ENCODE results near the gene VAMP5. TPM values are rescaled to one million over a fixed set of nuclear protein-coding genes. Genes with fewer than 3 reads are reported as not detected.
A peak's percentile ranks its signal among the peaks of the same experiment; 100 is the strongest.
"Not testable (repeated sequence)": the region's sequence is repeated elsewhere in the genome, so short reads cannot be mapped to it uniquely, and the experiment has no call there.

Gene VAMP5
- total RNA-seq, 1 donor from 2014 or later = 296 TPM

DNA sequence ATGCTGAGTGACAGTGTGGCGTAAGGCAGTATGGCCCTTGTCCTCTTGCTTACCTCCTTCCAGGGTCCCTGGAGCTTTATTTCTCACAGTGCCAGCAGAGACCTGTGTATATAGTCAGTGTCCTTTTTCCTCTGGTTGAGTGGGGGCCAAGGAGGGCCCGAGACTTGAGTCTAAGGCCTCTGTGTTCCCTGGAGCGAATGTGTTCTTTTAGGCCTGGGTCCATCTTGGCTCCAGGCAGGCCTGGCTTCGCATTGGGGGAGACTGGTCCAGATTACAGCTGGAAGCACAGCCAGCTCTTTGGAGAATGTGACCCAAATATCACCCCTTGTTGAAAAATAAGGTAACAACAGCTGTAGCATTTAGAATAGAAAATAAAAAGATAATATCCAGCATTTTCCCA is 5.0 kb downstream of the VAMP5 start:
- H3K9me3 Mint-ChIP-seq (ENCODE audit: unreplicated experiment) = no peaks in the 10 kb centered on the region
- peaks cover 79% of the 10 kb centered on the region for H3K4me1 Mint-ChIP-seq (ENCODE audit: unreplicated experiment)
- peak overlapping the region; percentile 80 for H3K27ac Mint-ChIP-seq (ENCODE audit: unreplicated experiment)
- peaks cover 33% of the 10 kb centered on the region for H3K36me3 Mint-ChIP-seq (ENCODE audit: low read depth, unreplicated experiment)
- no peak for DNase-seq (ENCODE audit: low spot score)
- TF ChIP-seq, protein P1, sequence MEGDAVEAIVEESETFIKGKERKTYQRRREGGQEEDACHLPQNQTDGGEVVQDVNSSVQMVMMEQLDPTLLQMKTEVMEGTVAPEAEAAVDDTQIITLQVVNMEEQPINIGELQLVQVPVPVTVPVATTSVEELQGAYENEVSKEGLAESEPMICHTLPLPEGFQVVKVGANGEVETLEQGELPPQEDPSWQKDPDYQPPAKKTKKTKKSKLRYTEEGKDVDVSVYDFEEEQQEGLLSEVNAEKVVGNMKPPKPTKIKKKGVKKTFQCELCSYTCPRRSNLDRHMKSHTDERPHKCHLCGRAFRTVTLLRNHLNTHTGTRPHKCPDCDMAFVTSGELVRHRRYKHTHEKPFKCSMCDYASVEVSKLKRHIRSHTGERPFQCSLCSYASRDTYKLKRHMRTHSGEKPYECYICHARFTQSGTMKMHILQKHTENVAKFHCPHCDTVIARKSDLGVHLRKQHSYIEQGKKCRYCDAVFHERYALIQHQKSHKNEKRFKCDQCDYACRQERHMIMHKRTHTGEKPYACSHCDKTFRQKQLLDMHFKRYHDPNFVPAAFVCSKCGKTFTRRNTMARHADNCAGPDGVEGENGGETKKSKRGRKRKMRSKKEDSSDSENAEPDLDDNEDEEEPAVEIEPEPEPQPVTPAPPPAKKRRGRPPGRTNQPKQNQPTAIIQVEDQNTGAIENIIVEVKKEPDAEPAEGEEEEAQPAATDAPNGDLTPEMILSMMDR (IDR thresholded peaks at IDR 0.05; ENCODE audit: unreplicated experiment) = no peak
- peaks cover 13% of the 10 kb centered on the region for H3K27me3 Mint-ChIP-seq (ENCODE audit: unreplicated experiment)
- no peak overlapping the region for H3K4me3 Mint-ChIP-seq (ENCODE audit: unreplicated experiment)

DNA sequence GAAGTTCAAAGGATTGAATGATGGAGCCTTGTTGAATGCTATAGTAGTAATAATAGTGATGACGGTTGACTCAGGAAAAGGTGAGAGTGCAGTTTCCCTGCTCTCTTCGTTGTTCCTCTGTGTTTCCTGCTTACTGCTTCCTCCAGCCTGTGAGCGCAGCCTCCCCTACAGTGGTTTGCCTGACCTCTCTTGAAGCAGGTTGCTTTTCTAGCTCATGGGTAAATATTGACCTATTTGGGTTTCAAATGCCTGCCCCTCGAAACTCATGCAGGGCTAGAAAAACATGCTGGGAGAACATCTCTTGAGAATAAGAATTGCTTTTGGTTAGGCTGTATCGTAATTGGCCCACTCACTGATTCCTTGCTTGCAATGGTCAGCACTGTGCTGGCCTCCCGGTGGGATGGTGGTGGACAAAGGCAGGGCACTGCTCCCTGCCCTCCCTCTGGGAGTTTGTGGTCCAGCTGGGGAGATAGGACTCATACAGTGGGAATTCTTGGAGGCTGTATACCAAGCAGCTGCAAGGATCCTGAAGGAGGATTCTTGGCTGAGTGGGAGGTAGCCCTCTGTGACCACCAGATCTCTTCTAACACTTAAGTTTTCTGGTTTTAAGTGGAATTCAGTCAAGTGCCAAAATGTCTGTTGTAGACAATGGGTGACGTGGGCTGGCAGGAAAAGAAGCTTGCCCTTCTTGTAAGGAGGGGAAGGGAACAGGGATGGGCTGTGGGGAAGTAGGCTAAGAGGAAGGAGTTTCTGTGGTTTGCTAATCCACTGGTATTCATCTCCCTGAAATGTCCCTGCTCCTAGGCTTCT is 6.0 kb downstream of the VAMP5 start:
- H3K27me3 Mint-ChIP-seq (ENCODE audit: unreplicated experiment) = peaks cover 20% of the 10 kb centered on the region
- peaks cover 84% of the 10 kb centered on the region for H3K4me1 Mint-ChIP-seq (ENCODE audit: unreplicated experiment)
- peak; percentile 35 for DNase-seq (ENCODE audit: low spot score)
- H3K4me3 Mint-ChIP-seq (ENCODE audit: unreplicated experiment) = peak overlapping the region; percentile 89
- H3K9me3 Mint-ChIP-seq (ENCODE audit: unreplicated experiment) = no peaks in the 10 kb centered on the region
- TF ChIP-seq, protein P1 (IDR thresholded peaks at IDR 0.05; ENCODE audit: unreplicated experiment) = no peak
- H3K36me3 Mint-ChIP-seq (ENCODE audit: low read depth, unreplicated experiment) = peaks cover 39% of the 10 kb centered on the region
- peak overlapping the region; percentile 100 for H3K27ac Mint-ChIP-seq (ENCODE audit: unreplicated experiment)

DNA sequence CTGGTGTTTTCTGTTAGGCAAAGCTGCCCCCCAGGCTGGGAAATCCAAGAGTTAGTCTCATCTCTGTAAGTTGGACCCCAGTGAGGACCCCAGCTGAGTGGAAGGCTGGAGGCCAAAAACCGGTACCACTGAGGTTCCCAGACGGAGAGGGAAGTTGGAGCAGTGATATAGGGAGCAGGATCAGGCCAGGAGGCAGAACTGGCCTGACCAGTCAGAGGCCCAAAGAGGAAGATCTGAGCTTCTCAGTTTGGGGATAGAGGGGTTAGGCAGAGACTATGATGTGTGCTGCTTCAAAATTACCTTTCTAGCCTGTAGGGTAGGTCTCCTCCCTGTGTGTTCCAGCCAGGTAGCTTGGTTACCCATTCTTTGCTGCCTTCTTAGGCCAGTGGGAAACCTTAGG is 6.7 kb downstream of the VAMP5 start:
- Mint-ChIP-seq H3K36me3 (ENCODE audit: low read depth, unreplicated experiment) (peaks cover 42% of the 10 kb centered on the region), H3K27me3 (ENCODE audit: unreplicated experiment) (peaks cover 23% of the 10 kb centered on the region), H3K4me1 (ENCODE audit: unreplicated experiment) (peaks cover 84% of the 10 kb centered on the region), H3K27ac (ENCODE audit: unreplicated experiment) (peak overlapping the region; percentile 100), H3K9me3 (ENCODE audit: unreplicated experiment) (no peaks in the 10 kb centered on the region), H3K4me3 (ENCODE audit: unreplicated experiment) (peak overlapping the region; percentile 56)
- DNase-seq (ENCODE audit: low spot score) = no peak
- TF ChIP-seq, protein P1 (IDR thresholded peaks at IDR 0.05; ENCODE audit: unreplicated experiment) = no peak

DNA sequence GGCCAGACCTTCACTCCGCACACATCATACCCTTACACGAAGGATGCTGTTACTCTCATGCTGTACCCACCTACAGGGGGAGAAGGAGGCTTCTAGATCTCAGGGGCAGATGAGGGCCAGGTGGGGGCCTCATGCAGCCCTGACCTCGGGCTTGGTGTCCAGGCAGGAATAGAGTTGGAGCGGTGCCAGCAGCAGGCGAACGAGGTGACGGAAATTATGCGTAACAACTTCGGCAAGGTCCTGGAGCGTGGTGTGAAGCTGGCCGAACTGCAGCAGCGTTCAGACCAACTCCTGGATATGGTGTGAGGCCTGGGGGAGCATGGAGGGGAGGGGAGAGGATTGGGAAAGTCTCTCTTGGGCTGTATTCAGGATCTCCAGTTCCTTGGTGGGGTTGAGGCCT is 7.3 kb downstream of the VAMP5 start:
- H3K4me1 Mint-ChIP-seq (ENCODE audit: unreplicated experiment) = peaks cover 85% of the 10 kb centered on the region
- no peaks in the 10 kb centered on the region for H3K9me3 Mint-ChIP-seq (ENCODE audit: unreplicated experiment)
- peaks cover 23% of the 10 kb centered on the region for H3K27me3 Mint-ChIP-seq (ENCODE audit: unreplicated experiment)
- no peak for DNase-seq (ENCODE audit: low spot score)
- peaks cover 47% of the 10 kb centered on the region for H3K36me3 Mint-ChIP-seq (ENCODE audit: low read depth, unreplicated experiment)
- peak overlapping the region; percentile 100 for H3K27ac Mint-ChIP-seq (ENCODE audit: unreplicated experiment)
- H3K4me3 Mint-ChIP-seq (ENCODE audit: unreplicated experiment) = peak overlapping the region; percentile 67
- TF ChIP-seq, protein P1 (IDR thresholded peaks at IDR 0.05; ENCODE audit: unreplicated experiment) = no peak

DNA sequence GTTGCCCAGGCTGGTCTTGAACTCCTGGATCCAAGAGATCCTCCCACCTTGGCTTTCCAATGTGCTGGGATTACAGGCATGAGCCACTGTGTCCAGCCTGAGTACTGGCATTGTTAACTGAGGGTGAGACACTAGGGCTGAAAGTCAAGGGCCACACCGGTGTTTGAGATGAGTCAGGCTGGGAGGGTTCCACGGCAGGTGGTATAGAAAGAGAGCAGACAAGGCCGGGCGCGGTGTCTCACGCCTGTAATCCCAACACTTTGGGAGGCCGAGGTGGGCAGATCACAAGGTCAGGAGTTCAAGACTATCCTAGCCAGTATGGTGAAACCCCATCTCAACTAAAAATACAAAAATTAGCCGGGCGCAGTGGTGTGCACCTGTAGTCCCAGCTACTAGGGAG is 8.1 kb downstream of the VAMP5 start:
- not testable (repeated sequence) for H3K4me3 Mint-ChIP-seq (ENCODE audit: unreplicated experiment); H3K9me3 Mint-ChIP-seq (ENCODE audit: unreplicated experiment); DNase-seq (ENCODE audit: low spot score)
- H3K27me3 Mint-ChIP-seq (ENCODE audit: unreplicated experiment) = peaks cover 28% of the 10 kb centered on the region
- peaks cover 88% of the 10 kb centered on the region for H3K4me1 Mint-ChIP-seq (ENCODE audit: unreplicated experiment)
- peaks cover 47% of the 10 kb centered on the region for H3K36me3 Mint-ChIP-seq (ENCODE audit: low read depth, unreplicated experiment)
- H3K27ac Mint-ChIP-seq (ENCODE audit: unreplicated experiment) = peak overlapping the region; percentile 81

All from endothelial cell (in vitro differentiated cells).